ENCODE measurements around the gene MAST2.
A peak's percentile ranks its signal among the peaks of the same experiment; 100 is the strongest.

MAST2 gene

DNA sequence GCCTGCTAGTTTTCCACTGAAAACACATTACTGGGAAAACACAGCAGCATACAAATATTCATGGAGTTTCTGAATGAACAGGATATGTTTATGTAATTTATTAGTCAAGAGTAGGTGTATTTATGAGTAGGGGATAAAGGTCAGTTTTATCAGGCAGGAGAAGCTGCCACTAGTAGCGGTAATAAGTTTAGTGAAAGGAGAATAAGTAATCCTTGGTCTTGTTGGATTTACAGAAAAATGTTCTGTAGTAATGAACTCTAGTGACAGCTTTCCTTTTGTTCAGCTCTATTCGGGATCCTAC lies 1.2 kb downstream of the MAST2 start:
- TF ChIP-seq, protein P1, sequence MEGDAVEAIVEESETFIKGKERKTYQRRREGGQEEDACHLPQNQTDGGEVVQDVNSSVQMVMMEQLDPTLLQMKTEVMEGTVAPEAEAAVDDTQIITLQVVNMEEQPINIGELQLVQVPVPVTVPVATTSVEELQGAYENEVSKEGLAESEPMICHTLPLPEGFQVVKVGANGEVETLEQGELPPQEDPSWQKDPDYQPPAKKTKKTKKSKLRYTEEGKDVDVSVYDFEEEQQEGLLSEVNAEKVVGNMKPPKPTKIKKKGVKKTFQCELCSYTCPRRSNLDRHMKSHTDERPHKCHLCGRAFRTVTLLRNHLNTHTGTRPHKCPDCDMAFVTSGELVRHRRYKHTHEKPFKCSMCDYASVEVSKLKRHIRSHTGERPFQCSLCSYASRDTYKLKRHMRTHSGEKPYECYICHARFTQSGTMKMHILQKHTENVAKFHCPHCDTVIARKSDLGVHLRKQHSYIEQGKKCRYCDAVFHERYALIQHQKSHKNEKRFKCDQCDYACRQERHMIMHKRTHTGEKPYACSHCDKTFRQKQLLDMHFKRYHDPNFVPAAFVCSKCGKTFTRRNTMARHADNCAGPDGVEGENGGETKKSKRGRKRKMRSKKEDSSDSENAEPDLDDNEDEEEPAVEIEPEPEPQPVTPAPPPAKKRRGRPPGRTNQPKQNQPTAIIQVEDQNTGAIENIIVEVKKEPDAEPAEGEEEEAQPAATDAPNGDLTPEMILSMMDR (IDR thresholded peaks at IDR 0.05; ENCODE audit: low read depth, low read length, missing control alignments) = no peak
- in situ Hi-C loops (cut with HindIII; ENCODE audit: low sequenced_read_pairs) = no loop called here
- DNase-seq (ENCODE audit: low read depth) = no peak
- H3K4me3 ChIP-seq (ENCODE audit: low read depth, low read length) = peak overlapping the region; percentile 72

DNA sequence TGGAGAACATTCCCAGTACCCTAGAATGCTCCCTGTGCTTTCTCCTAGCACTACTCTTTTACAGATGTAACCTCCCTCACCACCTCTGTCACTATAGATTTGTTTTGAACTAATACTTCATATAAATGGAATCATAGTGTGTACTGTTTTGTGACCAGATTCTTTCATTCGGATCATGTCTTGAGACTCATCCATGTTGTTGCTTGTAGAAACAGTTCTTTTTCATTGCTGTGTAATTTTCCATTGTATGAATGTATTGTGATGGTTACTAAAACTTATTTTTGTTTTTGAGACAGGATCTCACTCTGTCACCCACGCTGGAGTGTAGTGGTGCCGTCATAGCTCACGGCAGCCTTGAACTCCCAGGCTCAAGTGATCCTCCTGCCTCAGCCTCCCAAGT lies 2.7 kb downstream of the MAST2 start:
- TF ChIP-seq, protein P1 (IDR thresholded peaks at IDR 0.05; ENCODE audit: low read depth, low read length, missing control alignments) = no peak
- H3K4me3 ChIP-seq (ENCODE audit: low read depth, low read length) = no peak overlapping the region
- in situ Hi-C loops (cut with HindIII; ENCODE audit: low sequenced_read_pairs) = no loop called here
- no peak for DNase-seq (ENCODE audit: low read depth)

DNA sequence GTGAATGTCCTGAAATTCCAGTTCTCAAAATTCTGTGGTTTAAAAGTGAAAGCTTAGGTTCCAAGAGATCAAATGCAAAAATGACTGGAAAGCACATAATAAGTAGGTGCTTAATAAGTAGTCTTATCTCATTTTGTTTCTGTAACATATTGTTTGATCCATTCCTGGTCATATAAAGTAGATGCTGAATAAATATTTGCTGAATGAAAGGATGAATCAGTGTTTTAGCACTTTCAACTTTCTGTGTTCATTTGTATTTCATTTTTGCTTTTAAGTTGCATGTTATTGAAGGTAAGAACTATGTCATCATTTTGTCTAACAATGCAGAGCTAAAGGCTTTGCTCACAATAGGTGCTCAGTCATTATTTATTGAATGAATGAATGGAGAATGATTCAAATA lies 6.3 kb downstream of the MAST2 start:
- no peak for DNase-seq (ENCODE audit: low read depth)
- TF ChIP-seq, protein P1 (IDR thresholded peaks at IDR 0.05; ENCODE audit: low read depth, low read length, missing control alignments) = no peak
- in situ Hi-C loops (cut with HindIII; ENCODE audit: low sequenced_read_pairs) = no loop called here
- no peak overlapping the region for H3K4me3 ChIP-seq (ENCODE audit: low read depth, low read length)

DNA sequence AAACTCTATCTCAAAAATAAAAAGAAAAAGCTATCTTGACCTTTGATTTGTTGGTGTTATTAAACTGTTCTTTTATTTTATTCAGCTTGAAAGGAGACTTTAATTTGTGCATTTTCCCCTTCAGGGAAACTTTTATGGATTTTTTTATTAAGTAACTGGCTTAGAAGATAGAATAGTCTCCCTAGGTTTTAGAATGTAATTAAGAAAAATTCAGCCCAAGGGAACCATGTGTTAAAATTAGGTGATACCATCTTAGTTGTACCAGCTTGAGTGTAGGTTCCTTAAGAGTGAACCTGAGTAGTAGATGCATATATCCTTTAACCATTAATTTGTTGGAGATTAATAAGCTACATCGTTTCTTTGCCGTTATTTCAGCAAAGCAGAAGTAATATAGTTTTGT lies 11.4 kb downstream of the MAST2 start:
- in situ Hi-C loops (cut with HindIII; ENCODE audit: low sequenced_read_pairs) = no loop called here

DNA sequence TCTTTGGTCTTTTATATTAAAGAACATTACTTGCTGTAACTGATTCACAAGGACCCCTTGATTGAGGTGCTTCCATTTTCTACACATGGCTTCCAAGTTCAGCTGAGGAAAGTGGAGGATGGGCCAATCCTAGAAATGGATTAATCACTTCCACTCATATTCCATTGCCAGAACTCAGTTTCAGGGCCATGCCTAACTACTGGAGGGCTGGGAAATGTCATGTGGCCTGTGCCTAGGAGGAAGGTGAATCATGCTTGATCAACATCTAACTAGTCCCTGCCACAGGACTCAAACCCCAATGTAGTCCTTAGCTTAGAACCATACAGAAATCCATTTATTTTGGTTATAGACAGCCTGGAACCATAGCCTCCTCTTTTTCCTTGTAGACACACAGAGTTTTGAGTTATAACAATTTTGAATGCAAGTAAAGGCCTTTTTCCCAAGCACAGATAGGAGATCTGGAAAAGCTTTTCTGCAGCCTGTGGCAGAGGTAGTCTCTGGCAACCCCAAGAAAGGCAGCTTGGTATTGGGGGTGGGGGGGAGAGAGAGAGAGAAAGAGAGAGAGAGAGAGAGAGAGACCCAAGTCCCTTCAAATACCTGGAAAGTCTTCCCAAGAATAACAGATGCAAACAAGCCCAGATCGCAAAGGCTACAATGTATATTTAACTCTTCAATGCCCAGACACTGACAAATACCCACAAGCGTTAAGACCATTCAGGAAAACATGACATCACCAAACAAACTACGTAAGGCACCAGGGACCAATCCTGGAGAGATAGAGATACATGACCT lies 12.5 kb downstream of the MAST2 start:
- TF ChIP-seq, protein P1 (IDR thresholded peaks at IDR 0.05; ENCODE audit: low read depth, low read length, missing control alignments) = no peak
- H3K4me3 ChIP-seq (ENCODE audit: low read depth, low read length) = no peak overlapping the region
- DNase-seq (ENCODE audit: low read depth) = no peak
- in situ Hi-C loops (cut with HindIII; ENCODE audit: low sequenced_read_pairs) = no loop called here

More for the DNA sequence above, 11.4 kb downstream of the MAST2 start:
- no peak for DNase-seq (ENCODE audit: low read depth)
- no peak overlapping the region for H3K4me3 ChIP-seq (ENCODE audit: low read depth, low read length)
- TF ChIP-seq, protein P1 (IDR thresholded peaks at IDR 0.05; ENCODE audit: low read depth, low read length, missing control alignments) = no peak

DNA sequence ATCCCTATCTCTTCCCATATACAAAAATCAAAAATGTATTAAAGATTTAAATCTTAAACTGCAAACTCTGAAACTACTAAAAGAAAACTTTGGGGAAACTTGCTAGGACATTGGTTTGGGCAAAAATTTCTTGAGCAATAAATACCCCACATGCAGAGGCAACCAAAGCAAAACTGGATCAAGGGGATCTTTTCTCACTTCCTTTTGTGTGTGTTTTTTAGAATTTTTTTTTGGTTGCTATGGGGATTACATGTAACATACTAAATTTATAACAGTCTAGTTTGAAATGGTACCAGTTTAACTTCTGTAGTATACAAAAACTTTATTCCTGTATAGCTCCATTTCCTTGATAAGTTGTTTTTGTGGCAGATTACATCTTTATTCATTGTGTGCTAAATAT lies 16.8 kb downstream of the MAST2 start:
- TF ChIP-seq, protein P1 (IDR thresholded peaks at IDR 0.05; ENCODE audit: low read depth, low read length, missing control alignments) = no peak
- no peak for DNase-seq (ENCODE audit: low read depth)
- in situ Hi-C loops (cut with HindIII; ENCODE audit: low sequenced_read_pairs) = no loop called here
- no peak overlapping the region for H3K4me3 ChIP-seq (ENCODE audit: low read depth, low read length)
